Brain microvascular endothelial cell (primary cell): Measurements from ENCODE around the gene USP40.

Experiments
- DNase-seq: peaks from one replicate; pipeline ENCODE4 v3.0.0-alpha.2; 2020
- H3K27ac ChIP-seq: fragments of 250-450 bp; sonication (Bioruptor Pico); 2 replicates; pipeline ENCODE4 v1.5.1; 2020; ENCODE audit warnings: mild to moderate bottlenecking, moderate library complexity
- H3K27me3 ChIP-seq: fragments of 250-450 bp; sonication (Bioruptor Pico); replicated peaks from 2 replicates; pipeline ENCODE4 v1.5.1; 2020; ENCODE audit warnings: mild to moderate bottlenecking
- H3K36me3 ChIP-seq: fragments of 250-450 bp; sonication (Bioruptor Pico); replicated peaks from 2 replicates; pipeline ENCODE4 v1.5.1; 2020; ENCODE audit warnings: mild to moderate bottlenecking
- H3K4me3 ChIP-seq: 2 replicates; pipeline ENCODE4 v1.5.1; 2011; ENCODE audit warnings: low read depth, mild to moderate bottlenecking, control low read depth, low read length, moderate library complexity
- CTCF ChIP-seq: IDR thresholded peaks from 2 replicates; pipeline ENCODE4 v1.5.1; 2011; ENCODE audit warnings: low read depth, mild to moderate bottlenecking, moderate library complexity, low read length, control low read depth, inconsistent platforms; ENCODE audit errors: missing control alignments
- in situ Hi-C: cut with HindIII; loops from 2 replicates; pipeline ENCODE4 v1.10.0; 2017; ENCODE audit warnings: low sequenced_read_pairs, low pct_ligation_motif_present

USP40 gene

DNA sequence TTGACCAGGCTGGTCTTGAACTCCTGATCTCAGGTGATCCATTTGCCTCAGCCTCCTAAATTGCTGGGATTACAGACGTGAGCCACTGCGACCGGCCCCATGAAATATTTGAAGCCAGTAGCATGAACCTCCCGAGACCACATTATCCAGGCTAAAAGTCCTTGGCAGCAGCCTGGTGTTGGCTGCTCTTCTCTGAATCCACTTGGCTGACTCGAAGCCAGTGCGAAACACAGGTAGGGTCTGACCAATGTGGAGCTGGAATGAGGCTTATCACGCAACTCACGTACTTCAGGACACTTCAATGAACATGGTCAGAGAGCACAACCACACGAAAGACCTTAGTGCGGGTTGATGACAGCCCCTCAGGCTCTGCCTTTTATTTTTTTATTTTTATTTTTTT is 38.4 kb downstream of the USP40 start:
- Histone ChIP-seq H3K36me3 (no peaks in the 10 kb centered on the region), H3K27me3 (no peaks in the 10 kb centered on the region), H3K4me3 (no peak overlapping the region), H3K27ac (no peak overlapping the region)
- DNase-seq, result no peak
- no peak for TF ChIP-seq CTCF
- in situ Hi-C loops, result no loop called here

DNA sequence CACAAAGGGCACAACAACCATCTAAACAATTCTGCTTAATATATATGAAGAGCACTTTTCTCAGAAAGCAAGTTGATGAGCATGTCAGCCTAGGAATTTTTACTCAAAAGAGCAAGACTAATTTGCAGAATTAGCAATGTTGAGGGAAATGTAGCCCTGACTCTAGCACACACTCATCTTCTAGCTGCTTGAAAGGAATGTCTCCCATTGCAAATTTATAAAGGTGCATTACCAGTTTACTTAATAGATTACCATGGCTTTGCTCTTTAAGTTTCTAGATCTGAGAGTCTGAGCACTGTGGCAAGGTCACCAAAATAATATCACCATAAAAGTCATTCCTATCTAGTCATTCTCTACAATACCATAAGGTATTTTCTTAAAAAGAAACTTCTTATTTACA is 40.8 kb downstream of the USP40 start:
- H3K27ac ChIP-seq, result no peak overlapping the region
- H3K4me3 ChIP-seq, result no peak overlapping the region
- H3K27me3 ChIP-seq, result no peaks in the 10 kb centered on the region
- TF ChIP-seq CTCF, result no peak
- in situ Hi-C loops, result no loop called here
- H3K36me3 ChIP-seq, result no peaks in the 10 kb centered on the region
- no peak for DNase-seq

DNA sequence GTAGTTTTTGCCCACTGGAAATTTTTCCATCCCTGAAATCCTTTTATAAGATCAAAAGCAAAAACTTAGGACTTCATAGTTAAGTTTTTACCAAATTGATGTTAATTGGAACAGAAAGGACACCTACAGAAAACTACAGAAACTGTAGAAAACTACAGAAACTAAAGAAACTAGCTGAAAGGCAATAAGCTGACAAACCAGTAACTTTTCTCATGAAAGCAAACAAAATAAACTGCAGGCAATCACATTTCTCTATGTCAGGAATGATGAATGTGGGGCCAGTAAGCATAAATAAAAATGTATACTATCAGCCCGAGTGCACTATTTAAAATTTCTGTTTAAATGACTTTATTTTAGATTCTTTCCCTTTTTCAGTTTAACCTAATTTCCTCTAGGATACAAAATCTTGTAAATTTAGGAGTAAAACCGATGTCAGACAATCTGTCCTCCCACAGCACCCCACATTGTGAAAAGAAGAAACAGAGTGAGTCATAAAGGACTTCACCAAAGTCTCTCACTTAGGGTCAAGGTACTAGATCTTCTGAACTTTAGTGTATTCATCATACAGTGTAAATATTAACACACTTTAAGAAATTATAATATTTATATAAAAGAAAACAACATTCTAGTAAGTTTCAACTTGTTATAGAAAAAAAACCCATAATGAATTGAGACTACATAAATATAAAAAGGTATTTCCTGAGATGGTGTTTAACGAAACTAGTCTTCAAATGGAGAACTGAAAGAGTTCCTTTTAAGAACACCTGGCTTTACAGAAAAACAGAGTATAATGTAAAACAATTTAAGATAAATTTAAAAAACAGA is 46.6 kb downstream of the USP40 start:
- no peaks in the 10 kb centered on the region for H3K27me3 ChIP-seq
- no peak for TF ChIP-seq CTCF
- H3K27ac ChIP-seq, result no peak overlapping the region
- no peak for DNase-seq
- H3K36me3 ChIP-seq, result no peaks in the 10 kb centered on the region
- in situ Hi-C loops, result no loop called here
- H3K4me3 ChIP-seq, result no peak overlapping the region

DNA sequence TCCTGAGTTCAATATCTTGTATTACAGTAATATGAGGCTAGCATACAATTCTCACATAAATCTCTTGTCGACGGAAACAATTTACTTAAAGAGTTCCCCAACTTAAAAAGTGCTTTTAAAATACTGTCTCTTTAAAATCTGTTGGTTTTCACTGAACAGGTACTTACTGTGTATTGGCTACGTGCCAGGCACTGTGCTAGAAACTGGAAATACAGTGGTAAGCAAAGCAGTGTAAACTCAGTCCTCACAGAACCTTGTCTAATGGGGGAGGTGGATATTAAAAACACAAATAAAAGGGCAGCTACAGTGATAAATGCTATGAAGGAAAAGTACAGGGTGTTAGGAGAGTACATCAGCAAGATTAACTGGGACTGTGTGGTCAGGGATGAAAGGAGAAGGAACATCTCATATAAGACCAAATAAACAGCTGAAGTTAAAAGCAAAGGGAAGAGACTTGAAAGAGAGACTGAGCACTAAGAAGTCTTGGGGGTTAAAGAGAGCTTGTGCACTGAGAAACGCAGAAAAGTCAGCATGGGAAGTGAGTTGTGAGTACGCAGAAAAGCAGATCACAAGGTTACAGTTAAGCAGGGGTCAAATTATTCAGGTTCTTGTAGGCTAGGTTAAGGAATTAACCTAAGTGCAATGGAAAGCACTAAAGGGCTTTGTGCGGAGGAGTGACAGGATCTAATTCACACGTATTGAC is 52.5 kb downstream of the USP40 start:
- no peak for DNase-seq
- TF ChIP-seq CTCF, result no peak
- Histone ChIP-seq H3K4me3 (no peak overlapping the region), H3K27ac (no peak overlapping the region), H3K36me3 (no peaks in the 10 kb centered on the region), H3K27me3 (no peaks in the 10 kb centered on the region)
- in situ Hi-C loops, result no loop called here

DNA sequence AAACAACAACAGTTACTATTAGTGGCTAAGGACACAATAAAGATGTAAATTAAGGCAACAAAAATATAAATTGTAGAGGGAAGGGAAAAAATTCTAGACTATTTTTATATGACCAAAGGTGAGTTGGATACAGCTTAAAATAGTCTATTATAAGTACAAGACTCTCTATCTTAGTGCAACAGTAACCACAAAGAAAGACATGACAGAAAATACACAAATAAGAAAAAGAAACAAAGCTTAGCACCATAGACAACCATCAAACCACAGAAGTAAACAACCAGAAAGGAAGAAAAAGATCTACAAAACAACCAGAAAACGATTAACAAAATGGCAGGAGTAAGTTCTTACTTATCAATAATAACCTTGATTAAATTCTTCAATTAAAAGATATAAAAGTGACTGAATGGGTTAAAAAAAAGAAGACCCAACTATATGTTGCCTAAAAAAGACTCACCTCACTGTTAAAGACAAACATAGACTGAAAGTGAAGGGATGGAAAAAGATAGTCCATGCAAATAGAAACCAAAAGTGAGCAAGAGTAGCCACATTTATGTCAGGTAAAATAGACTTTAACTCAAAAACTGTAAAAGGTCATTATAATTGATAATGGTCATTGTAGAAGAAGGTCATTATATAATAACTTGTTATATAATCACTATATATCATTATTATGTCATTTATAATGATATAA is 62.5 kb downstream of the USP40 start:
- Histone ChIP-seq H3K4me3 (no peak overlapping the region), H3K27me3 (no peaks in the 10 kb centered on the region), H3K27ac (no peak overlapping the region), H3K36me3 (no peaks in the 10 kb centered on the region)
- DNase-seq, result no peak
- TF ChIP-seq CTCF, result no peak
- in situ Hi-C loops, result no loop called here
